IPS-NIHi7 (cell line): Measurements from ENCODE around the gene LRRC36.

Experiments
- DNase-seq: peaks from one replicate; pipeline ENCODE4 v3.0.0; 2012; ENCODE audit warnings: mixed read lengths; ENCODE audit errors: extremely low spot score

Gene LRRC36

DNA sequence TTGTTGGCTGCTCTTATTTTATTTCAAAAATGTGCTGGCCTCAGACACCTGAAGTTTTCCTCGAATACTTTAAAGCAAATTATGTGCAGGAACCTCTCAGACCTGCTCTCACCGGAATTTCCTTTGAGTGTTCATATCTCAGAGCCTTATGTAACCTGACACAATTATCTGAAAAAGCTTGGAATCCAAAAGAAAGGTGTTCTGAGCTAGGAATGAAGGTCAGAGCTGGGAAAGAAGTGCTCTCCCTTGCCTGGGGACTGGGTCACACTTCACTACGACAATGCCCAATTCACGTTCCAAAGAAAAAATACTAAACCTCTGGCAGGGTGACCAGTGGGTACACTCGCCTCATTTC lies 97.6 kb downstream of the LRRC36 start:
- DNase-seq: no peak

- DNase-seq: no peak
These were observed 98.4 kb downstream of the LRRC36 start for GRCh38 chr16:67425061-67425460.

GRCh38 chr16:67425580-67425979 lies 99.0 kb downstream of the LRRC36 start:
- DNase-seq: no peak

DNA sequence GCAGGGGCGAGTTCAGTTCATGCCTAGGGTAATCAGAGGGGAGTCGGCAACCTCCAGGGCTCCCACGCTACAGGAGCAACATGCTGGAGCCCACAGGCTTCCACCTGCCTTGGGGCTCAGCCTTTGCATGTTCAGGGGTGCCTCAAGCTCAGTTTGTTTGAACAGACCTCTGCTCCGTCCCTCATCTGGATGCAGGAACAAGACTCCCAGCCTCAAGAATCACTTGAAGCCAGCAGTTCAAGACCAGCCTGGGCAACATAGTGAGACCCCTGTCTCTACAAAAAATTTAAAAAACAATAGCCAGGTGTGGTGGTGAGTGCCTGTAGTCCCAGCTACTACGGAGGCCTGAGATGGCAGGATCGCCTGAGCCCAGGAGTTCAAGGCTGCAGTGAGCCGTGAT lies 99.4 kb downstream of the LRRC36 start:
- no peak for DNase-seq

DNA sequence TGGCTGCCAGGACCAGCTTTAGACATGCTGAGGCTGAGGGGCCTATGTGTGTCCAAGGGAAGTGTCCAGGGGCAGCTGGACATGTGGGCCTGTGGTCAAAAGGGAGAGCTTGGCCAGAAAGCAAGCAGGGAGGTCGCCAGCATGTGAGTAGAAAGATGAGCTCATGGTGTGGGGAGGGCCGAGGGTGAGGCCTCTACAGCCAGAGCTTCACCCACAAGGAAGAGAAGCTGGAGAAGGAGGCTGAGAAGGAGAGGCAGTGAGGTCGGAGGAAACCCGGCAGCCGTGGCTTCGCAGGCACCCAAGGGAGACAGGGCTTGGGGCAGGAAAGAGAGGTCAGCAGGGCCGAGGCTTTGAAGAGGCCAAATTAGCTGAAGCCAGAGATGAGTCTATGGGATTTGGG lies 100.3 kb downstream of the LRRC36 start:
- DNase-seq: no peak

DNA sequence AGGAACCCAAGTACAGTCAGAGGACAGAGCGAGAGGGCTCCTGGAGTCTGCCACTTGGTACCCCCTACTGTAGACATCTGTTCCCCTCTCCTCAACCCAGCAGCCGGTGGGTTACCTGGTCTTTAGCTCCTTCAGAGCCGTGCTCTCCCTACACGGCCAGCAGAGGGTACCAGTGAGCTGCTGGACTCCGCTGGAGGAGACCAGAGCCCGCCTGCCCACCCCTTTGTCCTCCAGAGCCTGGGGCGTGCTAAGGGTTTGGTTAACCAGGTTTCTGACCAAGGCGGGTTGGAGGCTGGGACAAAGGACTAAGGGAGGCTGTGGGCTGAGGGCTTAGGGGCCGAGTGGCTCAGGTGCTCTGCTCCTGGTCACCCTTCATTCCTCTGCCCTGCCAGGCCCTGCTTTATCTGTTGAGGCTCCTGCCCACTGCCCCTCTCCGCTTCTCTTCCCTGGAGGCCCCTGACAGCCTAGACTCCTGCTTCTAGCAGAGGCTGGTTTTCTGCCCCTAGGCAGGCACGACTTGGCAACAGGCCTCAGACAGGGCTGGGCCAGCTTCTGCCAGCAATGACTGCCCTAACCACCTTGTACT lies 101.6 kb downstream of the LRRC36 start:
- peak; percentile 90 for DNase-seq

DNA sequence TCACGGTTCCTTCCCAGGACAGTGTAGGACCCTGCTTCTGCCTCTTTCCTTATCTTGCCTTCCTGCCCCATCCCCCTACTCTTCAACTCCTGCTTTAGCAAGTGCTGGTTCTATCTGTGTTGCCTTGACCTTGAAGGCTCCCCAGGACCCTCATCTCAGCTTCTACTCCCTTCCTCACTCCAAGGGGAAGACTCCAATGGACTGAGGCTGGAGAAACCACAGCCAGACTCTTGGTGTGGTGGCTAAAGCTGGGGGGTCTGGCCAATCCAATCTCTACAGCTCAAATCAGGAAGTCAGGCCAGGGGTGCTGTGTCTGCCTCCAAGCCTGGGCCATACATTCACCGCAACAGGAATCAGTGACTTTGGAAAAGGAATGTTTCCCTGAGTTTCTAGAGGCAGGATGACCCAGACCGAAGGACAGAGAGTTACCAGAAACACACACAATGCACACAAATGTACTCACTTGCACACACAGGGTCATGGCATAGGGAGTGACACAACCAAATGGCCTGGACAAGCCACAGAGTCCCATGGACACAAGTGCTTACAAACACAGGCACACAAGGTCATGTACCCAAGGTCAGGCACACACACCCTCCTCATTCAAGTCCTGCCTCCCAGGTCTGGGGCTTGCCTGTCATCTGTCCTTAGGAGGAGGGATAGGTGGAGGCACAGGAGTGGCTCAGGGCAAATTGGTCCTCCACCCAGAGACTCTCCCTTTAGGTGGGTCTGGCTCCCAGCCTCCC lies 102.6 kb downstream of the LRRC36 start:
- no peak for DNase-seq

DNA sequence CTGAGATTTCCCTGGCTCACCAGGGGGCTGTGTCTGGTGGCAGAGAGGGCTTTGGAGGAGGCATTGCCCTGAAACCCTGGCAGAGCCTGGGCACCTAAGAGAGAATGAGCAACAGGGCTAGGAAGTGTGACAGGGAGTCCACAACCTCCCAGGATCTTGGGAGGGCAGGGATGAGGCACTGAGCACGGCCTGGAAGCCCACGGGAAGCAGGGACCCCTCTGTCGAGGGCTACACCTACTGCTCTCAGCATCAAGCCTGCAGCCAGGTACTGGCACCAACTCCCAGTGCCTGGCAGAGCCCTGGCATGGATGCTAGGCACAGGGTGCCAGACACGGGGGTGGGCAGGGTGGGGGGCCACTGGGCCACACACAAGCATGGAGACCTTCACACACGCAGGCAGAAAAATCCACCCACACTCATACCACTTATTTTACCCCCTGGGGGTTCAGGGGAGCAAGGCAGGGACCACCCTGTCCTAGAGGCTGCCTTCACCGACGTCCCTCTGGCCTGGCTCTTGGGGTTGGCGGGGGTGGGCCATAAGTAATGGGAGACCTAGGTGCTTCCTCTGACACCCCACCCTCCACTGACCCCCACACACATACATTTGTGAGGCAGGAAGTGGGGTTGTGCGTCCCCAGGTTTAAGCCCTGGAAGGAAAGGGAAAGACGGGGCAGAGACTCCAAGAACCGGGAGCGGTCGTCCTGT lies 103.3 kb downstream of the LRRC36 start:
- DNase-seq: no peak

GRCh38 chr16:67430504-67430976 lies 103.9 kb downstream of the LRRC36 start:
- DNase-seq: no peak

DNA sequence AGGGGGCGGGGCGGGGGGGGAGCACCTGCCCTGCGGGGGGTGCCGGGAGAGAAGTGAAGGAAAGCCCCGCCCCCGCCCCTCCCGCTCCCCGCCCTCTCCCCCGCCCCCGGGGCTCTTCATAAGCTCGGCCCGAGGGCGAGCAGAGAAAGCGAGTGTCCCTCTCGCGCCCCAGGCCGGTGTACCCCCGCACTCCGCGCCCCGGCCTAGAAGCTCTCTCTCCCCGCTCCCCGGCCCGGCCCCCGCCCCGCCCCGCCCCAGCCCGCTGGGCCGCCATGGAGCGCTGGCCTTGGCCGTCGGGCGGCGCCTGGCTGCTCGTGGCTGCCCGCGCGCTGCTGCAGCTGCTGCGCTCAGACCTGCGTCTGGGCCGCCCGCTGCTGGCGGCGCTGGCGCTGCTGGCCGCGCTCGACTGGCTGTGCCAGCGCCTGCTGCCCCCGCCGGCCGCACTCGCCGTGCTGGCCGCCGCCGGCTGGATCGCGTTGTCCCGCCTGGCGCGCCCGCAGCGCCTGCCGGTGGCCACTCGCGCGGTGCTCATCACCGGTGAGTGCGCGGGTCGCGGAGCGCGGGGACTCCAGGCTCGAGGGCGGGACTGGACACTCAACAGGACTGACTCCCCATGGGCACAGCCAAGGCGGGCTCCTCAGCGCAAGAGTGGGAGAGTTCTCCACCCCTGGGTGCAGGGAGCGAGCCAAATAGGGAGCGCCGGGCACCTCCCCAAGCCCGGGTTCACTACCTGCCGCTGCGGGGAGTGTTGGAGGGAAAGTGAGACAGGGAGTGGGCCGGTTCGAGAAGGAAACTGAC lies 104.6 kb downstream of the LRRC36 start, which contains the start of gene HSD11B2:
Gene HSD11B2 (plus strand): TSS at position 145 of the 798 bp plus-strand sequence. CDS start 128 bp downstream, at position 273.
- DNase-seq: peak; percentile 81

- peak; percentile 75 for DNase-seq
These were observed 105.3 kb downstream of the LRRC36 start for GRCh38 chr16:67431775-67432505.

GRCh38 chr16:67432506-67432890 lies 105.9 kb downstream of the LRRC36 start:
- no peak for DNase-seq

GRCh38 chr16:67433131-67433719 lies 106.6 kb downstream of the LRRC36 start:
- DNase-seq: no peak
